ENCODE measurements around the gene PNLDC1.
"Not testable (repeated sequence)": the region's sequence is repeated elsewhere in the genome, so short reads cannot be mapped to it uniquely, and the experiment has no call there.

Gene PNLDC1

DNA sequence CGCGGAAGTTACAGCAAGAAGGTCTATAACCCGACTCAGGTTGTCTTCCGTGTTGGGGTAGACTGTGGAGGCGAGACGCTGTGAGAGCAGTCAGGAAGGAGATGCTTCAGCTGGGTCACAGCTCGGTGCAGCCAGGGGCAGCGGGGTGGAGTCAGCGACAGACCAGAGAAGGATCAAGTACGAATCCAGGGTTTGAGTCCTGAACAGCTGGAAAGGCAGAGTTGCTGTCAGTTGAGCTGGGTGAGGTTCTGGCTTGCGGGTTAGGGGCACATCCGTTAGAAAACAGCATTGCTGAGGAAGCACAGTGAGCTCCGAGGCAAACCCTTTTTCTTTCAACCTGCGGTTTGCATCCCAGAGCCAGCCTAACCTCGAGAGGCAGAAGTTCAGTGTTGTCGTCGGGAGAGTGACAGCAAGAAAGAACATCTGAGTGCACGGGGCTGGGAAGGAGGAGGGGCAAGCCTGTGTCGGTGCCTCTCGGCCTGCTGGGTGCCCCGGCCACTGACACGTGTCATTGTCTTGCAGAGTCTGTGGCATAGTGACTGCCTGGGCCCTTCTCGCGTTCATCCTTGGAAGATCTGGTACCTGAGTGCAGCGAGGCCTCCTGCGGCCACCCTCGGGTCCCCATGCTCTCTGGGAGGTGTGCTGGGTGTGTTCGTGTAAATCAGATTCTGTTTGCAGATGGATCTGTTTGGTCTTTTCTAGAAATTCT lies 20.0 kb downstream of the PNLDC1 start:
- peak; percentile 6 for DNase-seq (ENCODE audit: low read depth)

DNA sequence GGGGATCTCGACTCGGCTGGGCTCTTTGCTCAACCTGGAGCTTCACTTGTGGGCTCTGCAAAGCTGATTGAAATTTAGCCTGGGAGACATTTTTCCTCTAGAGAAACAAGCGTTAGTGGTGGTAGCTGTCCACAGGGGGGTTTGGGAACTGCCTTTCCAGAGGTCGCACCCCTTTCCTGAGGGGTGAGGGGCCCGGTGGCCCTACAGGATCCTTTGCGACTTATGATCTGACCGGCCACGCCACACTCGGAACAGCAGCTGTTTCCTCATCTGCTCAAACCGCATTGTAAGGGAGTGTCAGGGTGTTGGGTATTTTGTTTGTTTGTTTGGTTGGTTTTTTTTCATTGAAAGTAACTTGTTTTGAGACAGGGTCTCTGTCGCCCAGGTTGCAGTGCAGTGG lies 21.0 kb downstream of the PNLDC1 start:
- no peak for DNase-seq (ENCODE audit: low read depth)

DNA sequence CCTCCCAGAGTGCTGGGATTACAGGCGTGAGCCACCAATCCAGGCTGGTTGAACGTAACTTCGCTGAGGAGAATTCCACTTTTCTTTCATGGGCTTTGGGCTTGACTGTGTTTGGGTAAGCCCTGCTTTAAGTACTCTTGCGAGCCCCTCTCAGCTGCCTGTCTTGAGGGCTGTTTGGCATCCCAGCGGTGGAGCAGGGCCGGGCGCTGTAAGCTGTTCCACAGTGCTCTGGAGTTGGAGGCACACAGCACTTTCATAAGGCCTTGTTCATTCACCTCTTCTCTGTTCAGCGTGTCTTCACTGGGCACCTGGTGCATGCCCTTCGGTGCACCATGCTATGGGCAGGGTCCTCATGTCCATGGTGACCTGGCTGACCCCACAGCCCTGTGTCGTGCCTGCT lies 21.6 kb downstream of the PNLDC1 start:
- no peak for DNase-seq (ENCODE audit: low read depth)

- DNase-seq (ENCODE audit: low read depth), result no peak
These were observed 23.9 kb downstream of the PNLDC1 start for GRCh38 chr6:159823953-159824352.

GRCh38 chr6:159824690-159825089 lies 24.6 kb downstream of the PNLDC1 start:
- not testable (repeated sequence) for DNase-seq (ENCODE audit: low read depth)

DNA sequence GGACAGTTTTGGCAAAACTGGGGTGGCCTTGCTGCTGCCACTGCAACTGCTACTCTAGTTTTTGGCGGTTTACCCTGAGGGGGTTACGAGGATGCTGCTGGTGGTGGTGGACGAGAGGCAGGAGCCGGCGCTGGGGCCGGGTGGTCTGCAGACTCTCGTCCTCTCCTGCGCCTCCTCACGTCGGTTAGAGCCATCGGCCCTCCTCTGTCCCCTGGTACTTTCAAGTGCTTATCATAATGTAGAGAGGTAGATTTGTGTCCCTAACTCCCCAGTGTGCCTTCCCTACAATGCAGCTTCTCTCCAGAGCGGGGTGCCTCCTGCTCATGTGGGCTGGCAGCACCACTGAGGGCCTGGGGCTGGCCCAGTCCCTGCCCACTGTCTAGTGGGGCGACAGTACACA lies 25.9 kb downstream of the PNLDC1 start:
- no peak for DNase-seq (ENCODE audit: low read depth)

DNA sequence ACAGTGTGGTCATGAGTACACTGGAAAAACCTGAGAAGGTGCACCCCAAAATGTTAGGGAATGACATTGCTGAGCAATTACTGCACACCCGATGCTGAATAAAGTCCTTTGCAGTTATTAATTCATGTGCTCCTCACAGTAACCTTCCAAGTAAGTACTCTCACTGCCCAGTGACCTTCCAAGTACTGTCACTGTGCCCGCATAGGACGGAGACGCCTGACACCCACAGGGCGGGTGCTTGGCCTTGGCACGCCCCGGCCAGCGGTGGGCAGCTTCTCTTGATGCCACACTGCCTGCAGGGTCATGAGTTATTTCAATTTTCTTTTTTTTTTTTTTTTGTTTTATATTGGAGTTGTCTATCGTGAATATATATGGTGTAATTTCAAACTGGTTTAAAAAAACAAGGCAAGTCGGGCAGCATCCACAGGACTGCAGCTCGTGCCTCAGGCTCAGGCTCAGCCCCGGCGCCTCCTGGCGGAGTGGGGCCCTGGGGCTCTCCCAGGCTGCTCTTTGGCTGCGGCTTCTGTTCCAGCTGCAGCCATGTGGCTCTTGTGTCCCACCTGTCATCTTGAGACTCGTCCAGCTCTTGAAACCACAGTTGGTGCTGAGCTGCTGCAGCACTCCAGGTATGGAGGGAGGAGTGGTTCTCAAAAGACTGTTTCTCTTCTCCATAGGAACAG lies 27.0 kb downstream of the PNLDC1 start:
- no peak for DNase-seq (ENCODE audit: low read depth)

GRCh38 chr6:159828074-159828473 lies 28.0 kb downstream of the PNLDC1 start:
- DNase-seq (ENCODE audit: low read depth), result peak; percentile 74

GRCh38 chr6:159829526-159829925 lies 29.4 kb downstream of the PNLDC1 start:
- peak; percentile 66 for DNase-seq (ENCODE audit: low read depth)

DNA sequence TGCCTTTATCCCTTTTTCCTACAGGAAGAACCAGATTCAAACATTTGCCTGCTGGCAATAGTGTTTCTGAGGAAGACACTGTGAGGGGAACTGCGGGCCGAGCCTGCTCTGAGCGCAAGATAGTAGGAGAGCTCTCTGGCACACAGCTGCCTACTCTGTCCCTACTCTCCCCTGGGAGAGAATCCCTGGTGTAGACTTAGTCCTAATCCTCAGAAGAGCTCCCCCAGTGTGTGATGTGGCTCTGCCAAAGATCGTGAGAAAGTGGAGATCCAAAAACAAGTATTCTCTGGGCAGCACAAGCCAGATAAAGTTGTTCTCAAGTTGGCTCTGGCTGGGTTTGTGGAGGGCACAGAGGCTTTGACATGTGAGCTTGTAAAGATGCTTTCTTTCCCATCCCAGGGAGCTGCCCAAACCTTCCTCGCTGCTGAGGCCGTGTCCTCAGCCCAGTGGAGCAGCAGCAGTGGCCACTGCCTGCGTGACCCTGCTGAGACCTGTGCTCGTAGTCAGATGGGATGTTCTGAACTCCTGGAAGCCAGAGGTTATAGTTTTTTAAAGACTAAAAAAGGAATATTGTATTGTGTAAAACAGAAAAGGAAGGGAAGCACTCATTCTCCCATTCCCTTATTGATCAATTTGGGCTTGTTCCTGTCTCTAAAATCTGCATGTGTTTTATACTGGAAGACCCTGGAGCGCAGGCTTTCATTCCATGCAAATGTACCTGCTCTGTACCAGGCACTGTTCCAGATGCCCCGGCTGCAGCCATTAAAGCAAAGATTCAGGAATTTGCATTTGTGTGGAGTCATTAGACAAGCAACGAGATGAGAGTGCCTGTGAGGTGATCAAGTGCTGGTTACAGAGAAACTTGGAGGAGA lies 30.7 kb downstream of the PNLDC1 start:
- DNase-seq (ENCODE audit: low read depth), result peak; percentile 3

- no peak for DNase-seq (ENCODE audit: low read depth)
These were observed 31.2 kb downstream of the PNLDC1 start for GRCh38 chr6:159831373-159831679.

GRCh38 chr6:159832946-159833345 lies 32.9 kb downstream of the PNLDC1 start:
- DNase-seq (ENCODE audit: low read depth), result peak; percentile 29

- DNase-seq (ENCODE audit: low read depth), result peak; percentile 92
These were observed 33.5 kb downstream of the PNLDC1 start for GRCh38 chr6:159833556-159833955.

- no peak for DNase-seq (ENCODE audit: low read depth)
These were observed 34.0 kb downstream of the PNLDC1 start for GRCh38 chr6:159833997-159834603.

DNA sequence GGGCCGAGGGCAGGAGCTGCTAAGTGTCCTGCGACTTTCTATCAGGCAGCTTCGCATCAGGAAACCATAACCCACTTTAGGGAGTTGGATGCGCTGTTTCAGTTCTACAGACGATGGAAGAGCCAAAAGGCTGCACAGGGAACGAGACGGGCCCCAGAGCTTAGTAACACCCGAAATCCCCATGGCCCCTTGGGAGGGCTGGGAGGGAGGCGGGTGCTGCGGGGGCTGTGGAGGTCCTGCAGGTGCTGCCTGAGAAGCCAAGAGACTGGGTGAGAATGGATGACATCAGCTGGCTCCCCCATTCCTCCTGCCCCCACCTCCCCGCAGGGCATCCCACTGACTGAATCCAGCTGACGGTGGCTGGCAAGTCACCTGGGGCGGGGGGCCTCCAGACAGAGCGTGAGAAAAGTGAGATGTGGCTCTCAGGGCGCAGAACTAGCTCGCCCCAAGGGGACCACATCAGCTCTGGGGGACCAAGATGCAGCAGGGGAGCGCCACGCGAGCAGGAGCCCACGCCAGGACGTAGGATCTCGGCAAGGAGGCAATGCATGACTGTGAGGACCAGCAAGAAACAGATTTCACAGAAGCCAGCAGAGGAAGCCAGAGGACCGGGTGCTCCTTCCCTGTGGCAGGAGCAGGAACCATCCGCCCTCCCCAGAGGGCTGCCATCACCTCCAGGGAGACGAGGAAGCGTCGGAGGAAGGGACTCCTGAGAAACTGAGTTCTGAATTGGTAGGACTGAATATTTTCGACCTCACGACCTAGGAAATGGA lies 36.8 kb downstream of the PNLDC1 start:
- DNase-seq (ENCODE audit: low read depth), result no peak

- DNase-seq (ENCODE audit: low read depth), result no peak
These were observed 37.4 kb downstream of the PNLDC1 start for GRCh38 chr6:159837511-159837910.

- no peak for DNase-seq (ENCODE audit: low read depth)
These were observed 38.1 kb downstream of the PNLDC1 start for GRCh38 chr6:159838020-159838744.

DNA sequence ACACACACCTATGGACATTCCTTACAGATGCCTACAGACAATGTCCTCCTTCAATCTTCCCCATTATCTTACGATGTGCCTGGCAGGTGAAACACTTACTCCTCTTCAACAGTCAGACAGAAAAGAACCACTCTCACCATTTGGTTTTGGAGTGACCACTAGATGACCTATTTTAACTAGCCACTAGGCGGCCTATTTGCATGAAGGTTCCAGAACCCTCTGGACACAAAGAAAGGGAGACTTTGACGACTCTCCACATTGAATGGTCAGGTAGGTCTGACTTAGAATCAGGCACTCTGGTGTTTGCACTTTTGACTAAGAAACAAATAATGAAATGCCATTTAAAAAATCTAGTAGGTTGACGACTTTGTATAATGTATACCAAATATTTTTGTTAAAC lies 42.0 kb downstream of the PNLDC1 start:
- peak; percentile 25 for DNase-seq (ENCODE audit: low read depth)

GRCh38 chr6:159844737-159845645 lies 44.9 kb downstream of the PNLDC1 start:
- DNase-seq (ENCODE audit: low read depth), result no peak

DNA sequence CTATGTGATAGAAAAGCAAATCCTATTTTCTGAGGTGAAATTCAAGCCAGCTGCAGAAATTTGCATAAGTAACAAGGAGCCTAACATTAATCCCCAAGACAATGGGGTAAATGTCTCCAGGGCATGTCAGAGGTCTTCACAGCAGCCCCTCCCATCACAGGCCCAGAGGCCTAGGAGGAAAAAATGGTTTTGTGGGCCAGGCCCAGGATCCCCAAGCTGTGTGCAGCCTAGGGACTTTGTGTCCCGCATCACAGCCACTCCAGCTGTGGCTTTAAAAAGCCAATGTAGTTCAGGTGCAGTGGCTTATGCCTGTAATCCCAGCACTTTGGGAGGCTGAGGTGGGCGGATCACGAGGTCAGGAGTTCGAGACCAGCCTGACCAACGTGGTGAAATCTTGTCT lies 48.5 kb downstream of the PNLDC1 start:
- not testable (repeated sequence) for DNase-seq (ENCODE audit: low read depth)

Data from EH (cell line).